ENCODE measurements around the gene HDDC3.

The HDDC3 gene

GRCh38 chr15:90912770-90913075, 19.6 kb downstream of the HDDC3 start:
- TF ChIP-seq CTCF (conservative IDR thresholded peaks at IDR 0.05; ENCODE audit: low read length) (no peak), EZH2phosphoT487 (IDR thresholded peaks at IDR 0.05; ENCODE audit: borderline replicate concordance) (no peak)
- H3K9me3 ChIP-seq (ENCODE audit: insufficient read depth, low read depth, low read length), result no peaks in the 10 kb centered on the region

GRCh38 chr15:90911906-90912769, 20.2 kb downstream of the HDDC3 start:
- H3K4me1 ChIP-seq (ENCODE audit: insufficient read depth, low read length, poor library complexity, severe bottlenecking), result no peaks in the 10 kb centered on the region
- TF ChIP-seq EZH2phosphoT487 (IDR thresholded peaks at IDR 0.05; ENCODE audit: borderline replicate concordance) (no peak), CTCF (conservative IDR thresholded peaks at IDR 0.05; ENCODE audit: low read length) (no peak)
- H4K20me1 ChIP-seq (ENCODE audit: insufficient read depth, low read length, poor library complexity, severe bottlenecking), result no peaks in the 10 kb centered on the region
- no peaks in the 10 kb centered on the region for H3K27me3 ChIP-seq (ENCODE audit: insufficient read depth, low read length, poor library complexity, severe bottlenecking)
- no peaks in the 10 kb centered on the region for H3K9me2 ChIP-seq (replicated peaks; ENCODE audit: low read depth, low read length)
- H3K4me3 ChIP-seq (ENCODE audit: low read length, poor library complexity, severe bottlenecking), result no peak overlapping the region
- peaks cover 21% of the 10 kb centered on the region; the same call in 1 of the 2 replicates for H3K36me3 ChIP-seq (ENCODE audit: insufficient read depth, low read length)
- no peaks in the 10 kb centered on the region for H3F3A ChIP-seq (ENCODE audit: low read depth)
- no peaks in the 10 kb centered on the region for H3K9me3 ChIP-seq (ENCODE audit: insufficient read depth, low read depth, low read length)
- H2AFZ ChIP-seq (ENCODE audit: low read length), result no peak overlapping the region
- no peak overlapping the region for H3K9ac ChIP-seq (ENCODE audit: low read depth, low read length, poor library complexity, severe bottlenecking)
- no peaks in the 10 kb centered on the region for H3K79me2 ChIP-seq (ENCODE audit: insufficient read depth, low read length)
- H3K4me2 ChIP-seq (ENCODE audit: low read depth, low read length, poor library complexity, severe bottlenecking), result no peak overlapping the region

More at GRCh38 chr15:90912770-90913075, 19.6 kb downstream of the HDDC3 start:
- H3K27me3 ChIP-seq (ENCODE audit: insufficient read depth, low read length, poor library complexity, severe bottlenecking), result no peaks in the 10 kb centered on the region
- H3K4me2 ChIP-seq (ENCODE audit: low read depth, low read length, poor library complexity, severe bottlenecking), result no peak overlapping the region
- H4K20me1 ChIP-seq (ENCODE audit: insufficient read depth, low read length, poor library complexity, severe bottlenecking), result no peaks in the 10 kb centered on the region
- no peaks in the 10 kb centered on the region for H3K79me2 ChIP-seq (ENCODE audit: insufficient read depth, low read length)
- no peaks in the 10 kb centered on the region for H3K4me1 ChIP-seq (ENCODE audit: insufficient read depth, low read length, poor library complexity, severe bottlenecking)
- H3K9me2 ChIP-seq (replicated peaks; ENCODE audit: low read depth, low read length), result no peaks in the 10 kb centered on the region
- H3K9ac ChIP-seq (ENCODE audit: low read depth, low read length, poor library complexity, severe bottlenecking), result no peak overlapping the region
- H3K36me3 ChIP-seq (ENCODE audit: insufficient read depth, low read length), result peaks cover 21% of the 10 kb centered on the region; the same call in 1 of the 2 replicates
- H3F3A ChIP-seq (ENCODE audit: low read depth), result no peaks in the 10 kb centered on the region
- no peak overlapping the region for H2AFZ ChIP-seq (ENCODE audit: low read length)
- no peak overlapping the region for H3K4me3 ChIP-seq (ENCODE audit: low read length, poor library complexity, severe bottlenecking)

GRCh38 chr15:90911302-90911623, 21.1 kb downstream of the HDDC3 start:
- Histone ChIP-seq H3F3A (ENCODE audit: low read depth) (no peaks in the 10 kb centered on the region), H3K4me1 (ENCODE audit: insufficient read depth, low read length, poor library complexity, severe bottlenecking) (no peaks in the 10 kb centered on the region), H3K9ac (ENCODE audit: low read depth, low read length, poor library complexity, severe bottlenecking) (no peak overlapping the region), H3K9me3 (ENCODE audit: insufficient read depth, low read depth, low read length) (no peaks in the 10 kb centered on the region), H3K27me3 (ENCODE audit: insufficient read depth, low read length, poor library complexity, severe bottlenecking) (no peaks in the 10 kb centered on the region), H3K36me3 (ENCODE audit: insufficient read depth, low read length) (peaks cover 21% of the 10 kb centered on the region; the same call in 1 of the 2 replicates), H3K4me3 (ENCODE audit: low read length, poor library complexity, severe bottlenecking) (no peak overlapping the region), H3K79me2 (ENCODE audit: insufficient read depth, low read length) (no peaks in the 10 kb centered on the region), H4K20me1 (ENCODE audit: insufficient read depth, low read length, poor library complexity, severe bottlenecking) (no peaks in the 10 kb centered on the region), H3K4me2 (ENCODE audit: low read depth, low read length, poor library complexity, severe bottlenecking) (no peak overlapping the region), H2AFZ (ENCODE audit: low read length) (no peak overlapping the region), H3K9me2 (replicated peaks; ENCODE audit: low read depth, low read length) (no peaks in the 10 kb centered on the region)
- TF ChIP-seq CTCF (conservative IDR thresholded peaks at IDR 0.05; ENCODE audit: low read length), result no peak
- TF ChIP-seq EZH2phosphoT487 (IDR thresholded peaks at IDR 0.05; ENCODE audit: borderline replicate concordance), result no peak
